ENCODE measurements around the gene TTLL11.

TTLL11 gene

GRCh38 chr9:121821326-121821725 is 271.8 kb downstream of the TTLL11 start:
- DNase-seq (ENCODE audit: low read depth) = no peak
- no peak overlapping the region for H3K4me3 ChIP-seq (ENCODE audit: low read depth, low read length)
- TF ChIP-seq, protein P1, sequence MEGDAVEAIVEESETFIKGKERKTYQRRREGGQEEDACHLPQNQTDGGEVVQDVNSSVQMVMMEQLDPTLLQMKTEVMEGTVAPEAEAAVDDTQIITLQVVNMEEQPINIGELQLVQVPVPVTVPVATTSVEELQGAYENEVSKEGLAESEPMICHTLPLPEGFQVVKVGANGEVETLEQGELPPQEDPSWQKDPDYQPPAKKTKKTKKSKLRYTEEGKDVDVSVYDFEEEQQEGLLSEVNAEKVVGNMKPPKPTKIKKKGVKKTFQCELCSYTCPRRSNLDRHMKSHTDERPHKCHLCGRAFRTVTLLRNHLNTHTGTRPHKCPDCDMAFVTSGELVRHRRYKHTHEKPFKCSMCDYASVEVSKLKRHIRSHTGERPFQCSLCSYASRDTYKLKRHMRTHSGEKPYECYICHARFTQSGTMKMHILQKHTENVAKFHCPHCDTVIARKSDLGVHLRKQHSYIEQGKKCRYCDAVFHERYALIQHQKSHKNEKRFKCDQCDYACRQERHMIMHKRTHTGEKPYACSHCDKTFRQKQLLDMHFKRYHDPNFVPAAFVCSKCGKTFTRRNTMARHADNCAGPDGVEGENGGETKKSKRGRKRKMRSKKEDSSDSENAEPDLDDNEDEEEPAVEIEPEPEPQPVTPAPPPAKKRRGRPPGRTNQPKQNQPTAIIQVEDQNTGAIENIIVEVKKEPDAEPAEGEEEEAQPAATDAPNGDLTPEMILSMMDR (conservative IDR thresholded peaks at IDR 0.05; ENCODE audit: low read depth, low read length) = no peak

DNA sequence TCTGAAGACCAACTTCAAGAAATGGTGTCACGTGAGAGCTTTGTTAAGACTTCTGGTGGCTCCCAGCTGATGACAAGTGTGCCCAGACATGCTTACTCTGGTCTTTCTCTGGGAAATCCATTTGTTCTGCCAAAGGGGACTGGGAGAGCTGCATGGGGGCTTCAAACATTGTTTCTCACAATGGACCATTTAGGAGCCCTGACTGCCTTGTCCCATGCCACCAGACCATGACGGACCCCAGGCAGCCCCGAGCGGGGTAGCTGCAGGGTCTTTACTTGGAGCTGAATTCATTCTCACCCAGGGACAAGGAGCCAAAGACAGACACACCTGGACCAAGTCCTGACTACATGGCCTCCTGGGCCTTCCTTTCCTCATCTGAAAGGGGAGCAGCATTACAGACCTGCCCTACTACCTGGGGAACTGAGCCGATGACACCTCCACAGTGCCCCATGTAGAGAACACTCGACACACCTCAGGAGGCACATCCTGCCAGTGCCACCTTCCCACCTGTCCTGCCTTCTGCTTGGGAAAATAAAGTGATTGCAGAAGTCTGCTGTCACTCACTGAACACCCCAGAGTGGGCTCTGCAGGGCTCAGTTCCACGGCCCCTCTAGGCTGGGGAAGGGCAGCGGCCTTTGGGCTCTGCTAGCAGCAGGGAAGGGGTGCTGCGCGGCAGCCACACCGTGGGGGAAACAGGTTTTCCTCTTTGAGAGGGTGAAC is 272.7 kb downstream of the TTLL11 start:
- no peak overlapping the region for H3K4me3 ChIP-seq (ENCODE audit: low read depth, low read length)

DNA sequence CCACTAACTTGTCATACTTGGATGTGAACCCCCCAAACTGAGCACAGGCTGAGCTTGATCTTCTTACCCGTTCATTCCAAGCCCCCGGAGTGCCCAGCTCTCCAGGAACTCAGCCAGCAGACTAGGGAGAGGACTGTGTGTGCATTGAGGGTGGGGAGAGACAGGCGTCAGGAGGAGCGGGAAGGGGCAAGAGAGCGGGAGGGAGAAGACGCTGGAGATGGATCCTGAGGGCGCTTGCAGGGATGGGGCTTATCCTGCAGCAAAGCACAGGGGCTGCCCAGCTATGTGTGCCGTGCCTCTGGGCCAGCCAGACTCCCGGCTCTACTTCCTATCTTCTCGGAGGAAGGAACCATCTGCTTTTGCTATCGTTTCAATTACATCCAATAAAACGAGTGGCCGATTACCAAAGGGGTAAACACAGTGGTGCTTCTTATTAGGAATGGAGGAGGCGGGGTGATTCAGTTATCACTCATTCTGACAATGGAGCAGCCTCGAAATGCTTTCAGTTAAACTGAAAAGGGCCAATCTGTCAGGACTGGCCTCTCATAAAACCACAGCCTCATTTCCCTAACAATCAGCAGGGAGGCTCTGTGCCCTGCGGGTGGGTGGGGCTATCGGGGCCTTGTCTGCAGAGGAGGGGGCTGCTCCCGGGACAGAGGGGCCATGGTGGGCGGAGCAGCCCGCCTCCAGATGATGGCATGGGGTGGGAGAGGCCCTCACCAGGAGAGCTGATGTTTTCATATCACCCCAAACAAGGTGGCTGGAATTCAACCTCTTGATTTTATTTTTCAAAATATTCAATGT is 273.5 kb downstream of the TTLL11 start:
- peak; percentile 24 for DNase-seq (ENCODE audit: low read depth)
- peak overlapping the region; percentile 31 for H3K4me3 ChIP-seq (ENCODE audit: low read depth, low read length)
- TF ChIP-seq, protein P1 (conservative IDR thresholded peaks at IDR 0.05; ENCODE audit: low read depth, low read length) = no peak

More for the DNA sequence above, 272.7 kb downstream of the TTLL11 start:
- DNase-seq (ENCODE audit: low read depth) = no peak
- TF ChIP-seq, protein P1 (conservative IDR thresholded peaks at IDR 0.05; ENCODE audit: low read depth, low read length) = no peak

- no peak for DNase-seq (ENCODE audit: low read depth)
- TF ChIP-seq, protein P1 (conservative IDR thresholded peaks at IDR 0.05; ENCODE audit: low read depth, low read length) = no peak
- H3K4me3 ChIP-seq (ENCODE audit: low read depth, low read length) = no peak overlapping the region
Observed at GRCh38 chr9:121818841-121819427, 274.2 kb downstream of the TTLL11 start.

DNA sequence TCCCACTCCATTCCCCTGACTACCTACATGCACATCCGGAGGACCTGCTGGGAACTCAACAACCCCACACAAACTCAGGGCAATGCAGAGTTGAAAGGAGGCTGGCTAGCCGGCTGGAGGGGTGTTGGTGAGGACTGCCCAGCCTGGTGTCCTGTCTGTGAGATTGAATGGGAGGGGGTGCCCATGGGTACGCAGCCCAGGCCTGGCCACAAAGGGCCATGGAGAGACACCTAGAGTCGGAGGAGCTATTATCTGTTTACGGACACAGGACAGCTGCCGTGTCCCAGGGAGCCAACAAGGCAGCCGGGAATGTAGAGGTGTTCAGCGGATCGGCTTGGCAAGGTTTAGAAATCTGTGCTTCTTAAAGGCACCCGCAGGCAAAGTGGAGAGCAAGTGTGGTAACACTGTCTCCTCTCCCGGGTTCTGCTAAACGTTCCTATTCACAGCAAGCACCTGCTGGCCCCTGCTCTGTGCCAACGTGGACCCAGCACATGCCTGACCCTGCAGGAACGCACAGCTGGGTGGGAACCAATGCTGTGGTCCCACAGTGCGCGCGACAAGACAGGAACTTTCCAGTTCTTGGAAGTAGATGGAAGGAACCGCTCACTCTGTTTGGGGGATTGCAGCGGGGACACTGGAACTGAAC is 275.0 kb downstream of the TTLL11 start:
- TF ChIP-seq, protein P1 (conservative IDR thresholded peaks at IDR 0.05; ENCODE audit: low read depth, low read length) = no peak
- no peak for DNase-seq (ENCODE audit: low read depth)
- no peak overlapping the region for H3K4me3 ChIP-seq (ENCODE audit: low read depth, low read length)

DNA sequence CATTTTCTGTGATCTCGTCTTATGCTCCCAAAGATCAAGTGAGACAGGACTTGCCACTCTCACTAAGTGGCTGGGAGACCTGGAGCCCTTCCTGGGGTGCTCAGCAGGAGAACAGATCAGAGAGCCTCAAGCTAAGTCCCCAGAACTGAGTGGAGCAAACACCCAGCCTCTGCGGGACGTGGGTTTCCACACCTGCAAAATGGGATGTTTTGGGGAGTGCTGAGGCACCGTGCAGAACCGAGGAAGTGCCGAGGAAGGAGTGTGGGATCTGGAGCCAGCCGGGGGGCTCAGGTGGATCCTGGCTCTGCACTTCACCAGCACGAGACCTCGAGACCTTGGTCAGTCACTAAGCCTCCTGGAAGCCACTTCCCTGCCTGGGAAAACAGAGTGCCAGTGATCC is 275.6 kb downstream of the TTLL11 start:
- DNase-seq (ENCODE audit: low read depth) = no peak
- H3K4me3 ChIP-seq (ENCODE audit: low read depth, low read length) = no peak overlapping the region
- TF ChIP-seq, protein P1 (conservative IDR thresholded peaks at IDR 0.05; ENCODE audit: low read depth, low read length) = no peak
